HepG2 (cell line): Measurements from ENCODE around the gene HSPB6. TPM values are rescaled to one million over a fixed set of nuclear protein-coding genes. Genes with fewer than 3 reads are reported as not detected.
A peak's percentile ranks its signal among the peaks of the same experiment; 100 is the strongest.

Experiments
- ATF2 ChIP-seq: sonication (generic); formaldehyde crosslinking; IDR thresholded peaks from 2 replicates; pipeline ENCODE4 v1.4.0; 2020; ENCODE audit warnings: missing genetic modification reagents
- CSRNP2 ChIP-seq: sonication (generic); formaldehyde crosslinking; conservative IDR thresholded peaks from 2 replicates; pipeline ENCODE4 v1.8.0; 2022; ENCODE audit warnings: low read depth, missing genetic modification reagents
- MAZ ChIP-seq, 2 experiments: sonication (generic) in 1 of 2; formaldehyde crosslinking in 1 of 2; IDR thresholded peaks; 2 replicates each; pipeline versions ENCODE4 v1.5.0 to v1.6.1; 2012 to 2020; ENCODE audit warnings: low read depth in 2 of 2, mild to moderate bottlenecking in 2 of 2, borderline replicate concordance in 1 of 2, improper control_type of control experiment in 1 of 2, low read length in 1 of 2, missing genetic modification reagents in 1 of 2, moderate library complexity in 1 of 2
- REPIN1 ChIP-seq: sonication (generic); formaldehyde crosslinking; IDR thresholded peaks from 2 replicates; pipeline ENCODE4 v1.8.0; 2022; ENCODE audit warnings: missing genetic modification reagents, low read depth, mild to moderate bottlenecking, borderline replicate concordance
- SP1 ChIP-seq, 2 experiments: fragments of 450-650 bp in 1 of 2; sonication (generic) in 1 of 2; formaldehyde crosslinking in 1 of 2; IDR thresholded peaks; 2 replicates each; pipeline versions ENCODE4 v1.4.0 to v1.6.1; 2016 to 2020; ENCODE audit warnings: missing genetic modification reagents in 1 of 2
- STAG1 ChIP-seq: sonication (generic); formaldehyde crosslinking; IDR thresholded peaks from 2 replicates; pipeline ENCODE4 v1.4.0; 2020; ENCODE audit warnings: missing genetic modification reagents
- TMF1 ChIP-seq: sonication (generic); formaldehyde crosslinking; IDR thresholded peaks from 2 replicates; pipeline ENCODE4 v1.8.1; 2022; ENCODE audit warnings: low read depth, missing genetic modification reagents
- ZBED4 ChIP-seq: sonication (generic); formaldehyde crosslinking; IDR thresholded peaks from 2 replicates; pipeline ENCODE4 v1.4.0; 2020; ENCODE audit warnings: missing genetic modification reagents, borderline replicate concordance
- ZEB1 ChIP-seq: IDR thresholded peaks from 2 replicates; pipeline ENCODE4 v1.6.1; 2012; ENCODE audit warnings: mild to moderate bottlenecking, low read depth, inconsistent platforms; ENCODE audit not compliant: insufficient replicate concordance
- ZKSCAN5 ChIP-seq: sonication (generic); formaldehyde crosslinking; IDR thresholded peaks from 2 replicates; pipeline ENCODE4 v1.5.1; 2020; ENCODE audit warnings: mild to moderate bottlenecking, missing genetic modification reagents
- ZMYM4 ChIP-seq: sonication (generic); formaldehyde crosslinking; IDR thresholded peaks from 2 replicates; pipeline ENCODE4 v1.8.1; 2023; ENCODE audit warnings: mild to moderate bottlenecking, missing genetic modification reagents
- ZNF343 ChIP-seq: sonication (generic); formaldehyde crosslinking; IDR thresholded peaks from 2 replicates; pipeline ENCODE4 v1.4.0; 2020; ENCODE audit warnings: mild to moderate bottlenecking, missing genetic modification reagents
- ZNF441 ChIP-seq: sonication (generic); formaldehyde crosslinking; IDR thresholded peaks from 2 replicates; pipeline ENCODE4 v1.7.0; 2021; ENCODE audit warnings: missing genetic modification reagents, borderline replicate concordance
- ZNF510 ChIP-seq: sonication (generic); formaldehyde crosslinking; IDR thresholded peaks from 2 replicates; pipeline ENCODE4 v1.4.0; 2020; ENCODE audit warnings: low read depth, mild to moderate bottlenecking, missing genetic modification reagents
- ZNF556 ChIP-seq: sonication (generic); formaldehyde crosslinking; IDR thresholded peaks from 2 replicates; pipeline ENCODE4 v1.4.0; 2020; ENCODE audit warnings: mild to moderate bottlenecking, missing genetic modification reagents, borderline replicate concordance
- polyA plus RNA-seq, 8 experiments: library from polyadenylated mRNA; depleted of rRNA in 3 of 8; stranded (reverse) in 7 of 8; unstranded in 1 of 8; fragments of >200 nt; fragmentation: Illumina TruSeq in 4 of 8; extraction: Trizol in 4 of 8; gene quantifications; 2 replicates each; pipeline versions ENCODE4 v1.2.1 to v1.2.3, GENCODE V29; 2011 to 2016; ENCODE audit warnings: low read depth in 4 of 8, missing spikeins in 1 of 8, mixed read lengths in 1 of 8; ENCODE audit not compliant: insufficient read depth in 1 of 8
- total RNA-seq, 5 experiments: library from RNA; depleted of rRNA; stranded (reverse); fragments of >200 nt; fragmentation: Illumina TruSeq; extraction: Trizol; gene quantifications; 2 replicates each; pipeline ENCODE4 v1.2.3, GENCODE V29; 2016; ENCODE audit warnings: low read depth in 1 of 5
- TF ChIP-seq, protein P1 (sequence below), 2 experiments: sonication (generic) in 1 of 2; formaldehyde crosslinking in 1 of 2; IDR thresholded peaks; 2 replicates each; pipeline versions ENCODE4 v1.4.0 to v1.6.1; 2018 to 2020; ENCODE audit warnings: missing genetic modification reagents in 2 of 2, borderline replicate concordance in 1 of 2, low read depth in 1 of 2, mild to moderate bottlenecking in 1 of 2, missing biosample characterization in 1 of 2
- TF ChIP-seq, protein P2 (sequence below): sonication (generic); formaldehyde crosslinking; IDR thresholded peaks from 2 replicates; pipeline ENCODE4 v1.5.0; 2020; ENCODE audit warnings: missing genetic modification reagents

Gene HSPB6
- total and polyA plus RNA-seq, 2 of the 13 experiments (the other 11 are each of a cell fraction or from before 2014, with no cell fraction given): 0.18 TPM; not detected in 1

DNA sequence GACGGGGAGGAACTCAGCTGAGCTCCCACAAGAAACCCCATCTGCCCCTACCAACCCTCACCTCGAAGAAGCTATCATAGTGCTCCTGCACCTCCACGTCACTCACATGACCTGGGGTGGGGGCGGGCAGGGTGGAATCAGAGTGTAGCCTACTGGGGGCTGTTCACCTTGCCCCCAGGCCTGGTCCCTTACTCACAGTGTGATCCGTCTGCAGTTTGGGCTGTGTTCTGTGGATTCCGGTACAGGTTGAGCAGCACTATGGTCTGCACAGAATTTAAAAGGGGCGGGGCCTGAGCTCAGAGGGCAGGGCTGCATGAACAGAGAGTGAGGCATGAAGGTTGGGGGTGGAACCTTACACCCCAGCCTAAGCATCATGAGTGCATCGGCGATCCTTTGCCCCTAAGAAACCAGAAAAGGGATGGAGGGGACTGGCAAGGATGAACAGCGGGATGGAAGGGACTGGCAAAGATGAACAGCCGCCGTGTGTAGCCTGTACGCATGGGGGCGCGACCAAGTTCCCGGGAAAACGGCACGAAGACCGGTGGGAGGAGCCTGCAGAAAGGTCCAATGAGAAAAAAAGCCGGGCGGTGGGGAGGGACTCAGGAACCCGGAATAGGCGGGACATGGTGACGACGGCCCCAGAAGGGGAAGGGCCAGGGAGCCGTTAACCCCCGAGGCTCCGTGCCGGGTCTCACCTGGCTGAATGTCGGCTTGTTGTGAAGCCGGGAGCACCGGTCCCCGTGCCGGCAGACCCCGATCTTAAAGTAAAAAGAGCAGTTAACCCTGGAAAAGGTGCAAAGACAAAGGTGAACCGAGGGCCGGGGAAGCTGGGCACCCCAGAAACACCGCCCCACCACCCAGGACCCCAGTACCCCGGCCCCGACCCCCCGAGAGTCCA is 12.2 kb downstream of the HSPB6 start (continued):
- TF ChIP-seq ATF2 (CRISPR knock-in tag) (no peak), ZBED4 (CRISPR knock-in tag) (no peak), ZEB1 (no peak), ZNF441 (CRISPR knock-in tag) (no peak), ZKSCAN5 (CRISPR knock-in tag) (no peak), MAZ (IDR thresholded peaks at IDR 0.05; ENCODE audit: borderline replicate concordance, low read depth, low read length) (peak; percentile 68), MAZ (CRISPR knock-in tag; IDR thresholded peaks at IDR 0.05; ENCODE audit: low read depth) (no peak), REPIN1 (CRISPR knock-in tag) (no peak), ZNF343 (CRISPR knock-in tag) (no peak), TMF1 (CRISPR knock-in tag) (no peak), STAG1 (CRISPR knock-in tag) (peak; percentile 26), SP1 (IDR thresholded peaks at IDR 0.05) (no peak), SP1 (CRISPR knock-in tag; IDR thresholded peaks at IDR 0.05) (peak; percentile 48; the same call in 1 of the 2 replicates), CSRNP2 (no peak), ZNF556 (CRISPR knock-in tag) (no peak), ZMYM4 (CRISPR knock-in tag) (no peak; the same call in 1 of the 2 replicates), ZNF510 (no peak)
- TF ChIP-seq, protein P1, sequence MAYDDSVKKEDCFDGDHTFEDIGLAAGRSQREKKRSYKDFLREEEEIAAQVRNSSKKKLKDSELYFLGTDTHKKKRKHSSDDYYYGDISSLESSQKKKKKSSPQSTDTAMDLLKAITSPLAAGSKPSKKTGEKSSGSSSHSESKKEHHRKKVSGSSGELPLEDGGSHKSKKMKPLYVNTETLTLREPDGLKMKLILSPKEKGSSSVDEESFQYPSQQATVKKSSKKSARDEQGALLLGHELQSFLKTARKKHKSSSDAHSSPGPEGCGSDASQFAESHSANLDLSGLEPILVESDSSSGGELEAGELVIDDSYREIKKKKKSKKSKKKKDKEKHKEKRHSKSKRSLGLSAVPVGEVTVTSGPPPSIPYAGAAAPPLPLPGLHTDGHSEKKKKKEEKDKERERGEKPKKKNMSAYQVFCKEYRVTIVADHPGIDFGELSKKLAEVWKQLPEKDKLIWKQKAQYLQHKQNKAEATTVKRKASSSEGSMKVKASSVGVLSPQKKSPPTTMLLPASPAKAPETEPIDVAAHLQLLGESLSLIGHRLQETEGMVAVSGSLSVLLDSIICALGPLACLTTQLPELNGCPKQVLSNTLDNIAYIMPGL (CRISPR knock-in tag; IDR thresholded peaks at IDR 0.05; ENCODE audit: borderline replicate concordance in 1 of 2, low read depth in 1 of 2): peak in 1 of 2 experiments; percentile 58; a peak in 1 of 4 replicates
- TF ChIP-seq, protein P2, sequence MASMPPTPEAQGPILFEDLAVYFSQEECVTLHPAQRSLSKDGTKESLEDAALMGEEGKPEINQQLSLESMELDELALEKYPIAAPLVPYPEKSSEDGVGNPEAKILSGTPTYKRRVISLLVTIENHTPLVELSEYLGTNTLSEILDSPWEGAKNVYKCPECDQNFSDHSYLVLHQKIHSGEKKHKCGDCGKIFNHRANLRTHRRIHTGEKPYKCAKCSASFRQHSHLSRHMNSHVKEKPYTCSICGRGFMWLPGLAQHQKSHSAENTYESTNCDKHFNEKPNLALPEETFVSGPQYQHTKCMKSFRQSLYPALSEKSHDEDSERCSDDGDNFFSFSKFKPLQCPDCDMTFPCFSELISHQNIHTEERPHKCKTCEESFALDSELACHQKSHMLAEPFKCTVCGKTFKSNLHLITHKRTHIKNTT: no peak
